T-helper 17 cell (primary cell): ENCODE results near the gene TAF1A. TPM values are rescaled to one million over a fixed set of nuclear protein-coding genes. Genes with fewer than 3 reads are reported as not detected.

Source experiments
- ATAC-seq: fragments of 150-1000 bp; cut with Tn5 transposase; 2 replicates; pipeline ENCODE4 v1.10.0; 2021; ENCODE audit warnings: mild to moderate bottlenecking, moderate library complexity
- DNase-seq, 3 donors: peaks; one replicate each; pipeline versions ENCODE4 v3.0.0 to v3.0.0-alpha.2; 2020 to 2021
- H3K9me3 ChIP-seq: one replicate; pipeline ENCODE4 v1.7.0; 2013; ENCODE audit warnings: low read length, mild to moderate bottlenecking; ENCODE audit not compliant: control insufficient read depth, poor library complexity, severe bottlenecking
- H3K27ac Mint-ChIP-seq: one replicate; pipeline ENCODE4 v1.8.0; 2022; ENCODE audit warnings: mild to moderate bottlenecking, moderate library complexity, mixed read lengths
- H3K27me3 Mint-ChIP-seq: one replicate; pipeline ENCODE4 v1.8.0; 2022; ENCODE audit warnings: mixed read lengths
- H3K36me3 Mint-ChIP-seq: one replicate; pipeline ENCODE4 v1.8.0; 2022; ENCODE audit warnings: low read depth, mixed read lengths
- H3K4me1 Mint-ChIP-seq: one replicate; pipeline ENCODE4 v1.8.0; 2022; ENCODE audit warnings: mild to moderate bottlenecking, mixed read lengths
- H3K4me3 Mint-ChIP-seq: one replicate; pipeline ENCODE4 v1.8.0; 2022; ENCODE audit warnings: mild to moderate bottlenecking, moderate library complexity, mixed read lengths
- total RNA-seq, 4 donors: library from RNA in 2 of 4; stranded (reverse) in 2 of 4; gene quantifications; one replicate each; pipeline ENCODE4 v1.2.3 and lab custom pipeline; 2022 to 2026

The TAF1A gene
- total RNA-seq, 2 donors from 2014 or later, result 4.0 to 4.1 TPM

GRCh38 chr1:222583079-222583478, 6.7 kb downstream of the TAF1A start:
- H3K27me3 Mint-ChIP-seq, result no peaks in the 10 kb centered on the region
- peaks cover 8% of the 10 kb centered on the region for H3K36me3 Mint-ChIP-seq

GRCh38 chr1:222582099-222582774, 7.5 kb downstream of the TAF1A start:
- peaks cover 12% of the 10 kb centered on the region for H3K36me3 Mint-ChIP-seq

More at GRCh38 chr1:222583079-222583478, 6.7 kb downstream of the TAF1A start:
- DNase-seq (no peak), ATAC-seq (no peak)
- H3K9me3 ChIP-seq, result no peaks in the 10 kb centered on the region
- Mint-ChIP-seq H3K4me1 (peaks cover 11% of the 10 kb centered on the region), H3K27ac (no peak overlapping the region), H3K4me3 (peak overlapping the region; percentile 63)

GRCh38 chr1:222579316-222579715, 10.4 kb downstream of the TAF1A start:
- ATAC-seq (no peak), DNase-seq (no peak)
- Mint-ChIP-seq H3K27me3 (no peaks in the 10 kb centered on the region), H3K4me1 (peaks cover 8% of the 10 kb centered on the region), H3K27ac (no peak overlapping the region), H3K36me3 (peaks cover 22% of the 10 kb centered on the region), H3K4me3 (no peak overlapping the region)
- H3K9me3 ChIP-seq, result no peaks in the 10 kb centered on the region

More at GRCh38 chr1:222582099-222582774, 7.5 kb downstream of the TAF1A start:
- H3K27me3 Mint-ChIP-seq, result no peaks in the 10 kb centered on the region
- ATAC-seq, result no peak
- H3K9me3 ChIP-seq, result no peaks in the 10 kb centered on the region
- no peak overlapping the region for H3K4me3 Mint-ChIP-seq
- peaks cover 11% of the 10 kb centered on the region for H3K4me1 Mint-ChIP-seq
- no peak for DNase-seq
- no peak overlapping the region for H3K27ac Mint-ChIP-seq

GRCh38 chr1:222570837-222571236, 18.9 kb downstream of the TAF1A start:
- H3K4me1 Mint-ChIP-seq, result peaks cover 8% of the 10 kb centered on the region
- no peak for ATAC-seq
- H3K27me3 Mint-ChIP-seq, result no peaks in the 10 kb centered on the region
- no peak overlapping the region for H3K27ac Mint-ChIP-seq
- H3K36me3 Mint-ChIP-seq, result peaks cover 14% of the 10 kb centered on the region
- H3K9me3 ChIP-seq, result no peaks in the 10 kb centered on the region
- DNase-seq, result no peak
- no peak overlapping the region for H3K4me3 Mint-ChIP-seq

GRCh38 chr1:222561656-222562055, 28.1 kb downstream of the TAF1A start:
- DNase-seq, result no peak
- H3K4me3 Mint-ChIP-seq, result no peak overlapping the region
- no peaks in the 10 kb centered on the region for H3K27me3 Mint-ChIP-seq
- peaks cover 5% of the 10 kb centered on the region for H3K36me3 Mint-ChIP-seq
- ATAC-seq, result no peak
- no peak overlapping the region for H3K27ac Mint-ChIP-seq
- H3K9me3 ChIP-seq, result no peaks in the 10 kb centered on the region
- H3K4me1 Mint-ChIP-seq, result peaks cover 7% of the 10 kb centered on the region

- no peak overlapping the region for H3K27ac Mint-ChIP-seq
- H3K36me3 Mint-ChIP-seq, result peaks cover 5% of the 10 kb centered on the region
- no peaks in the 10 kb centered on the region for H3K9me3 ChIP-seq
- H3K27me3 Mint-ChIP-seq, result no peaks in the 10 kb centered on the region
- H3K4me1 Mint-ChIP-seq, result peaks cover 2% of the 10 kb centered on the region
- H3K4me3 Mint-ChIP-seq, result no peak overlapping the region
- ATAC-seq (no peak), DNase-seq (no peak)
Measured at GRCh38 chr1:222557574-222557973, 32.2 kb downstream of the TAF1A start.

GRCh38 chr1:222557148-222557547, 32.6 kb downstream of the TAF1A start:
- ATAC-seq, result no peak

GRCh38 chr1:222555992-222556615, 33.6 kb downstream of the TAF1A start:
- DNase-seq (no peak), ATAC-seq (no peak)
- peaks cover 3% of the 10 kb centered on the region for H3K36me3 Mint-ChIP-seq
- no peaks in the 10 kb centered on the region for H3K9me3 ChIP-seq
- H3K27me3 Mint-ChIP-seq, result no peaks in the 10 kb centered on the region
- no peaks in the 10 kb centered on the region for H3K4me1 Mint-ChIP-seq
- H3K4me3 Mint-ChIP-seq, result no peak overlapping the region
- H3K27ac Mint-ChIP-seq, result no peak overlapping the region

More at GRCh38 chr1:222557148-222557547, 32.6 kb downstream of the TAF1A start:
- peaks cover 5% of the 10 kb centered on the region for H3K36me3 Mint-ChIP-seq
- H3K27me3 Mint-ChIP-seq, result no peaks in the 10 kb centered on the region
- no peak overlapping the region for H3K27ac Mint-ChIP-seq
- no peak overlapping the region for H3K4me3 Mint-ChIP-seq
- H3K9me3 ChIP-seq, result no peaks in the 10 kb centered on the region
- peaks cover 2% of the 10 kb centered on the region for H3K4me1 Mint-ChIP-seq
- DNase-seq, result no peak

GRCh38 chr1:222554177-222554576, 35.6 kb downstream of the TAF1A start:
- no peak for DNase-seq
- Mint-ChIP-seq H3K36me3 (peaks cover 3% of the 10 kb centered on the region), H3K4me1 (no peaks in the 10 kb centered on the region), H3K27me3 (no peaks in the 10 kb centered on the region), H3K27ac (no peak overlapping the region), H3K4me3 (no peak overlapping the region)
- no peaks in the 10 kb centered on the region for H3K9me3 ChIP-seq
- ATAC-seq, result no peak

- no peak overlapping the region for H3K27ac Mint-ChIP-seq
- no peaks in the 10 kb centered on the region for H3K9me3 ChIP-seq
- peaks cover 3% of the 10 kb centered on the region for H3K36me3 Mint-ChIP-seq
- ATAC-seq (no peak), DNase-seq (no peak)
- no peaks in the 10 kb centered on the region for H3K27me3 Mint-ChIP-seq
- H3K4me3 Mint-ChIP-seq, result no peak overlapping the region
- no peaks in the 10 kb centered on the region for H3K4me1 Mint-ChIP-seq
Measured at GRCh38 chr1:222552882-222553281, 36.9 kb downstream of the TAF1A start.

GRCh38 chr1:222547944-222548671, 41.6 kb downstream of the TAF1A start, which contains the start of gene HHIPL2:
Gene HHIPL2, minus strand, starts transcription at chr1:222548104. Its CDS starts 60 bp downstream, at chr1:222548044.
- H3K9me3 ChIP-seq, result no peaks in the 10 kb centered on the region
- Mint-ChIP-seq H3K27ac (no peak within 1 kb of the TSS), H3K36me3 (no peaks in the 10 kb centered on the region), H3K4me3 (no peak within 1 kb of the TSS), H3K27me3 (peaks cover 25% of the 10 kb centered on the region), H3K4me1 (no peaks in the 10 kb centered on the region)
- DNase-seq, result no peak
- ATAC-seq, result no peak

GRCh38 chr1:222547260-222547614, 42.5 kb downstream of the TAF1A start:
- DNase-seq, result no peak
- H3K4me3 Mint-ChIP-seq, result no peak overlapping the region
- no peaks in the 10 kb centered on the region for H3K4me1 Mint-ChIP-seq
- no peaks in the 10 kb centered on the region for H3K36me3 Mint-ChIP-seq
- H3K9me3 ChIP-seq, result no peaks in the 10 kb centered on the region
- H3K27me3 Mint-ChIP-seq, result peaks cover 25% of the 10 kb centered on the region
- no peak overlapping the region for H3K27ac Mint-ChIP-seq
- ATAC-seq, result no peak

GRCh38 chr1:222546548-222547259, 43.0 kb downstream of the TAF1A start:
- Mint-ChIP-seq H3K4me1 (no peaks in the 10 kb centered on the region), H3K4me3 (no peak overlapping the region), H3K36me3 (no peaks in the 10 kb centered on the region), H3K27me3 (peaks cover 25% of the 10 kb centered on the region), H3K27ac (no peak overlapping the region)
- ATAC-seq (no peak), DNase-seq (no peak)
- H3K9me3 ChIP-seq, result no peaks in the 10 kb centered on the region
